Muscle of leg (tissue), 11 donors: Measurements from ENCODE around the gene MAP3K3. TPM values are rescaled to one million over a fixed set of nuclear protein-coding genes. Genes with fewer than 3 reads are reported as not detected.

Experiments
- DNase-seq: peaks from one replicate; pipeline ENCODE4 v3.0.0; 2013
- H3K27ac ChIP-seq: one replicate; pipeline ENCODE4 v1.5.1; 2013; ENCODE audit warnings: mild to moderate bottlenecking, low read length, control low read depth
- H3K27me3 ChIP-seq: one replicate; pipeline ENCODE4 v1.6.1; 2013; ENCODE audit warnings: low read length; ENCODE audit not compliant: control insufficient read depth, insufficient read depth
- H3K36me3 ChIP-seq: one replicate; pipeline ENCODE4 v1.6.1; 2013; ENCODE audit warnings: low read length; ENCODE audit not compliant: control insufficient read depth, insufficient read depth
- H3K4me1 ChIP-seq: one replicate; pipeline ENCODE4 v1.6.1; 2013; ENCODE audit warnings: low read length; ENCODE audit not compliant: control insufficient read depth, insufficient read depth
- H3K4me3 ChIP-seq: one replicate; pipeline ENCODE4 v1.5.1; 2013; ENCODE audit warnings: low read length, control low read depth
- H3K9me3 ChIP-seq: replicated peaks from 2 replicates; pipeline ENCODE4 v1.6.1; 2013; ENCODE audit warnings: low read depth, low read length; ENCODE audit not compliant: control insufficient read depth
- WGBS: methylation state at CpG from one replicate; pipeline ENCODE4 v1.1.5; 2013; ENCODE audit warnings: missing lambda C conversion rate; ENCODE audit not compliant: insufficient coverage; 5-methylcytosine and 5-hydroxymethylcytosine counted together
- polyA plus RNA-seq, 8 donors: library from polyadenylated mRNA; unstranded; fragments of 120-200 nt; gene quantifications; one replicate each; pipeline versions ENCODE4 v1.2.1 to v1.2.3, GENCODE V29; 2013; ENCODE audit warnings: inconsistent platforms in 1 of 8, low replicate concordance in 1 of 8; ENCODE audit not compliant: insufficient read length in 8 of 8, insufficient read depth in 1 of 8
- total RNA-seq: library from RNA; stranded (reverse); fragments of 120-200 nt; gene quantifications from one replicate; pipeline ENCODE4 v1.2.4, GENCODE V29; 2013

MAP3K3 gene
- total and polyA plus RNA-seq, 9 donors, result 20.5 to 26.7 (median 22.9) TPM

DNA sequence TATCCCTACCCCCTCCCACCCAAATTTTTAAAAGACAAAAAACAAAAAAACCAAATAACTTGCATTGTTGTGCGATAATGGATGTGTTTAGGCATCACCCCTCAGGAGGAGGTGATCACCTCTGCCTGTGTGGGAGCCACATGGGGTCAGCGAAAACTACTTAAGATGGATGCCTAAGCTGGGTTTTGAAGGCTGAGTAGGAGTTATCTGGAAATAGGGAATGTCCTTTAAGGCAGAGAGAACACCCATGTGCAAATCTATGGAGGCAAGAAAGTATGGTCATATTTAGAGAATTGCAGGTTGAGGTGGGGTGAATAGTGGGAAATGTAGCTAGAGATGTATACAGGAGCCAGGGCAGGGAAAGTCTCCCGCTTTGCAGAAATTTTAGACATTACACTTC, 27.1 kb upstream of the MAP3K3 start:
- no peak overlapping the region for H3K27ac ChIP-seq
- no peak overlapping the region for H3K4me3 ChIP-seq
- H3K27me3 ChIP-seq, result no peaks in the 10 kb centered on the region
- no peaks in the 10 kb centered on the region for H3K9me3 ChIP-seq
- peaks cover 2% of the 10 kb centered on the region for H3K4me1 ChIP-seq
- H3K36me3 ChIP-seq, result peaks cover 29% of the 10 kb centered on the region
- WGBS, result 100% methylated on average over 2 of the region's 3 CpGs
- no peak for DNase-seq

- no peak for DNase-seq
- Histone ChIP-seq H3K9me3 (no peaks in the 10 kb centered on the region), H3K36me3 (peaks cover 12% of the 10 kb centered on the region), H3K4me3 (no peak overlapping the region), H3K27ac (no peak overlapping the region), H3K4me1 (peaks cover 12% of the 10 kb centered on the region), H3K27me3 (no peaks in the 10 kb centered on the region)
- 60% methylated on average over 1 of the region's 6 CpGs for WGBS
Measured at GRCh38 chr17:63596856-63597586, 25.2 kb upstream of the MAP3K3 start.

DNA sequence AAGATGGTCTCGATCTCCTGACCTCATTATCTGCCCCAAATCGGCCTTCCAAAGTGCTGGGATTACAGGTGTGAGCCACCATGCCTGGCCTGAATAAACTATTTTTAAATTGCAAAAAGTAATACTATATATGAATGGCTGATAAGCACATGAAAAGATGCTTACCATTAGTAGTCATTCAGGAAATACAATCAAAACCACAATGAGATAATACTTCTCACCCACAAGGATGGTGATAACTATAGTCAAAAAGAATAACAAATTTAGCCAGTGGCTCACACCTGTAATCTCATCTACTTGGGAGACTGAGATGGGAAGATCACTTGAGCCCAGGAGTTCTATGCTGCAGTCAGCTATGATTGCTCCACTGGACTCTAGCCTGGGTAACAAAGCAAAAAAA, 23.9 kb upstream of the MAP3K3 start:
- Histone ChIP-seq H3K36me3 (peaks cover 3% of the 10 kb centered on the region), H3K27ac (no peak overlapping the region), H3K9me3 (no peaks in the 10 kb centered on the region), H3K4me1 (peaks cover 12% of the 10 kb centered on the region), H3K4me3 (no peak overlapping the region), H3K27me3 (no peaks in the 10 kb centered on the region)
- DNase-seq, result no peak
- no CpG with 5 or more reads among the region's 2 CpGs for WGBS

- peaks cover 12% of the 10 kb centered on the region for H3K4me1 ChIP-seq
- peak; percentile 89 for DNase-seq
- 1% methylated on average over 61 of the region's 61 CpGs for WGBS
- peak within 1 kb of the TSS; percentile 71 for H3K4me3 ChIP-seq
- no peaks in the 10 kb centered on the region for H3K9me3 ChIP-seq
- H3K27me3 ChIP-seq, result no peaks in the 10 kb centered on the region
- peaks cover 17% of the 10 kb centered on the region for H3K36me3 ChIP-seq
- H3K27ac ChIP-seq, result peak within 1 kb of the TSS; percentile 32
Measured at GRCh38 chr17:63600569-63601438, 21.4 kb upstream of the MAP3K3 start, which contains the start of gene TACO1. Gene TACO1, plus strand, starts transcription at chr17:63600895. Its CDS starts 189 bp downstream, at chr17:63601084.

DNA sequence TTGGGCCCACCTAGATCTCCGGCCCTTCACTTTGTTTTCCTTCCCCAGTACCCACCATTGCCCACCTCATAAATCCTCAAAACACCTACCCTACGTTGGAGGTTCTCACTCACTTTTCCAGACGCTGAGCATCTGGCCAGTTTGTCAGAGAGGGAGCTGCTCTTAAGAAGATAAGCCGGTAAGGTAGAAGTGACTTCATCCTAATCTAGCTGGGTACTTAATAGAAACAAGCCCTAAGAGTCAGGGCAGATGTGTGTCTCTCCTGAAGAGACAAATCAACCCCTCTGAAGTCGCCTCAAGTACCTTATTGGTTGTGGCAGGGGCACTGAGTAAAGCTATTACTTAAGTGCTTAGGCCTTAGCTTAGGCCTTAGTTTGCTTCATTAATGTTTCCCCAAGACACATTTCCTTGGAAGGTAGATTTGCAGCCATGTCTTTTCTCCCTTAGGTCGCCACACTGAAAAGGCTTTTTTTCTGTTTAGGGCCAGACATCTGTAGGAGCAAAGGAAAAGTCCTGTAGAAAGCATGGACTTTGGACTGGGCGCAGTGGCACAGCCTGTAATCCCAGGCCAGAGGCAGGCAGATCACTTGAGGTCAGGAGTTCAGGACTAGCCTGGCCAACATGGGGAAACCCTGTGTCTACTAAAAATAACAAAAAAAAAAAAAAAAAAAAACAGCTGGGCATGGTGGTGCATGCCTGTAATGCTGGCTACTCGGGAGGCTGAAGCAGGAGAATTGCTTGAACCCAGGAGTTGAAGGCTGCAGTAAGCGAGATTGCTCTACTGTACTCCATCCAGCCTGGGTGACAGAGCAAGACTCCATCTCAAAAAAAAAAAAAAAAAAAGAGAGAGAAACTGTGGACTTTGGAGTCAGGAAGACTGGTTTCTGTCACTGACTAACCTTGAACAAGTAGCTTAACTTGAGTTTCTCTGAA, 20.5 kb upstream of the MAP3K3 start:
- no peaks in the 10 kb centered on the region for H3K27me3 ChIP-seq

DNA sequence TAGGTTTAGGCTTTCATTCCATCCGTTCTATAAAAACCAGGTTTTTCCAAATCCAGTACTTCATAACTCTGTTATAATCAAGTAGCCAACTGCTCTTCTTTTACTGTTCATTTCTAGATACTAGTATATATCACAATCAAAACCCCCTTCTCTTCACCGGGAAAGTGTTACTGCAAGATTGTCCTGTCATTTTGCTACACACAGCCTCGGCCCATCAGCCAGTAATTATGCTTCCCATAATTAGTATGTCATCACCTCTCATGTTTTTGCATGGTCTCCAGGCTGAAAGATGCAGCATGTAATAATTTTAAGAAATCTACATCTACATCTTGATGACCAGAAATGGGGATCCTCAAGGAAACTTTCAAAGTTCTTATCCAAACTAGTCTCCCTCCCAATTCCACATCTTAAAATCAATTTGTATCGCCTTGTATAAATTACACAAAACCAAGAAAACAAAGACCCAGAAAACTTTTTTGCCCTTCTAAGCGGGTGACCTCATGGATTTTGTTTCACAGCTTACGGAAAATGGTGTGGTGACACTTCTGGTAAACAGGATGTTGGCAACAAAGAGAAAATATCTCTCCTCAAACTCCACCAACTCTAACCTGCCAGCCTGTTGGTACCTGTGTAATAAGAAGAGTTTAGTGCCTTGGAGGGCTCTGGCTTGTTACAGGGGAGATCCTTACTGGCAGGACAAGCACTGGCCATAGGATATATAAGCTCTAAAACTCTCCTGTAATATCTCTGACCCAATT, 12.2 kb upstream of the MAP3K3 start:
- no peaks in the 10 kb centered on the region for H3K27me3 ChIP-seq
- H3K9me3 ChIP-seq, result no peaks in the 10 kb centered on the region
- 60% methylated on average over 1 of the region's 6 CpGs for WGBS
- H3K4me3 ChIP-seq, result no peak overlapping the region
- H3K4me1 ChIP-seq, result no peaks in the 10 kb centered on the region
- DNase-seq, result no peak
- peaks cover 51% of the 10 kb centered on the region for H3K36me3 ChIP-seq
- no peak overlapping the region for H3K27ac ChIP-seq

More for the DNA sequence above, 20.5 kb upstream of the MAP3K3 start:
- H3K4me3 ChIP-seq, result peak overlapping the region; percentile 71
- H3K27ac ChIP-seq, result peak overlapping the region; percentile 22
- peaks cover 22% of the 10 kb centered on the region for H3K36me3 ChIP-seq
- 17% methylated on average over 1 of the region's 9 CpGs for WGBS
- no peak for DNase-seq
- H3K9me3 ChIP-seq, result no peaks in the 10 kb centered on the region
- peaks cover 12% of the 10 kb centered on the region for H3K4me1 ChIP-seq

DNA sequence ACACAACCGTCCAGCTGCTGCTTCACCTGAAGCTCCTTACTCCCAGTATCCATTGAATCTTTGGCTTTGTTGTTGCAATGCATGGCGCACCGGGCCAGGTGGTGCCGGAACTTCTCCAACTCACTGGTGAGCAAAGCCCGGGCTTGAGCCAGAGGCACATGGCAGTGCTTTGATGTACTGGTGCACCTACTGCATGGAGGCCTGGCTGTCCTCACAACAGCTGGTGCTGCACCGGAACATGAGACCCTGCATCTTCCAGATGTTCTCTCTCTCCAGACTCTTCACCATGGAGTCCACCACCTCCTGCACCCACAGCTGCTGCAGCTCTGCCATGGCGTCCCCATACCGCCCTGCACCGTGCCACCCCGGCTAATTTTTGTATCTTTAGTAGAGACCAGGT, 11.4 kb upstream of the MAP3K3 start:
- Histone ChIP-seq H3K4me1 (no peaks in the 10 kb centered on the region), H3K27ac (no peak overlapping the region), H3K4me3 (no peak overlapping the region), H3K27me3 (no peaks in the 10 kb centered on the region), H3K36me3 (peaks cover 42% of the 10 kb centered on the region), H3K9me3 (no peaks in the 10 kb centered on the region)
- WGBS, result 94% methylated on average over 8 of the region's 10 CpGs
- DNase-seq, result no peak

DNA sequence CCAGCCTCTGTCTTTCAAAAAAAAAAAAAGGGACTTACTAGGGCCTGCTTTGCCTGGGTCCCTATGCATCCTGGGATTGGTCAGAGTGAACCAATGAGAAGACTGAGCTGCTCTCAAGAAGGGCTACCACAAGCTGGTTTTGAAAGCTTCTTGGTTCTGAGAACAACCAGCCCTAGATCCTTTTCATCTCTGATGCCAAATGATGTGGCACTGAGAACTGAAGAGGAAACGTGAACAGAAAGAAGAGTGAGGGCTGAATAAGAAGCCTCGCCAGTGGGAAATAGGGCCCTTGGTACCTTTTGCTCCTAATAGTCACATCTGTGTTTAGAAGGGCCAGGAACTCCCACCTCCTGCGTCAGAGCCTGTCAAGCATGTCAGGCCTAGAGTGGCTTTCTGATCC, 10.9 kb upstream of the MAP3K3 start:
- H3K4me3 ChIP-seq, result no peak overlapping the region
- no peaks in the 10 kb centered on the region for H3K27me3 ChIP-seq
- 100% methylated on average over 1 of the region's 3 CpGs for WGBS
- no peak overlapping the region for H3K27ac ChIP-seq
- no peak for DNase-seq
- H3K4me1 ChIP-seq, result no peaks in the 10 kb centered on the region
- peaks cover 37% of the 10 kb centered on the region for H3K36me3 ChIP-seq
- no peaks in the 10 kb centered on the region for H3K9me3 ChIP-seq

DNA sequence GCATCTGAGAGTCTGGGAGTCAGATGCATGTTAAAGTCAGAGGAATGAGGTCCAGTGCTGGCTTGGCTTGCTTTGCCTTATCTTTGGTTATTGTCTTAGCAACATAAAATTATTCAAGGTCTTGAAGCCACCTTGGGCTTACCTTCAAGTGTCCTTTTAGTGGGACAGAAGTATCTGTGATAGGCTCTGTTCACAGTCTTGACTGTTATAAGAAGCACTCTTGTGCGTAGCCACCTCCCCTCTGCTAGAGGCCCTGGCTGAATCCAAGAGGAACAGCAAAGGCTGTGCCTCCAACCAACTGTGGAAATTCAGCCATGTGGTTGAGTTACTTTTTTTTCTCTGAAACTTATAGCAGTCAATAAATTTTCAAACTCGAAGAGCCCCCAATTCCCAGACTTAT, 8.6 kb upstream of the MAP3K3 start:
- Histone ChIP-seq H3K4me3 (no peak overlapping the region), H3K36me3 (peaks cover 18% of the 10 kb centered on the region), H3K27ac (no peak overlapping the region), H3K4me1 (no peaks in the 10 kb centered on the region), H3K9me3 (no peaks in the 10 kb centered on the region), H3K27me3 (no peaks in the 10 kb centered on the region)
- DNase-seq, result no peak
- WGBS, result no CpG with 5 or more reads among the region's 2 CpGs
